ENCODE results near the gene ULK2.
A peak's percentile ranks its signal among the peaks of the same experiment; 100 is the strongest.
"Not testable (repeated sequence)": the region's sequence is repeated elsewhere in the genome, so short reads cannot be mapped to it uniquely, and the experiment has no call there.

ULK2 gene

GRCh38 chr17:19865021-19865420 is 2.7 kb downstream of the ULK2 start:
- DNase-seq (ENCODE audit: low read depth): no peak

GRCh38 chr17:19860647-19861177 is 7.0 kb downstream of the ULK2 start:
- DNase-seq (ENCODE audit: low read depth): not testable (repeated sequence)

- DNase-seq (ENCODE audit: low read depth): no peak
These were observed 10.1 kb downstream of the ULK2 start for GRCh38 chr17:19857640-19858039.

- no peak for DNase-seq (ENCODE audit: low read depth)
These were observed 33.8 kb downstream of the ULK2 start for GRCh38 chr17:19833914-19834313.

- DNase-seq (ENCODE audit: low read depth): peak; percentile 21
These were observed 37.7 kb downstream of the ULK2 start for GRCh38 chr17:19830061-19830460.

GRCh38 chr17:19812407-19812806 is 55.3 kb downstream of the ULK2 start:
- peak; percentile 35 for DNase-seq (ENCODE audit: low read depth)

- DNase-seq (ENCODE audit: low read depth): peak; percentile 66
These were observed 62.7 kb downstream of the ULK2 start for GRCh38 chr17:19805006-19805405.

- DNase-seq (ENCODE audit: low read depth): no peak
These were observed 67.2 kb downstream of the ULK2 start for GRCh38 chr17:19800571-19800970.

GRCh38 chr17:19799796-19800195 is 67.9 kb downstream of the ULK2 start:
- no peak for DNase-seq (ENCODE audit: low read depth)

GRCh38 chr17:19796457-19796856 is 71.3 kb downstream of the ULK2 start:
- DNase-seq (ENCODE audit: low read depth): no peak

GRCh38 chr17:19791918-19792550 is 75.7 kb downstream of the ULK2 start:
- no peak for DNase-seq (ENCODE audit: low read depth)

- no peak for DNase-seq (ENCODE audit: low read depth)
These were observed 79.9 kb downstream of the ULK2 start for GRCh38 chr17:19787733-19788357.

GRCh38 chr17:19785854-19786253 is 81.9 kb downstream of the ULK2 start:
- DNase-seq (ENCODE audit: low read depth): no peak

GRCh38 chr17:19781488-19782458 is 86.0 kb downstream of the ULK2 start:
- no peak for DNase-seq (ENCODE audit: low read depth)

GRCh38 chr17:19780846-19781245 is 86.9 kb downstream of the ULK2 start:
- no peak for DNase-seq (ENCODE audit: low read depth)

GRCh38 chr17:19773534-19773933 is 94.2 kb downstream of the ULK2 start:
- DNase-seq (ENCODE audit: low read depth): no peak

- DNase-seq (ENCODE audit: low read depth): no peak
These were observed 95.6 kb downstream of the ULK2 start for GRCh38 chr17:19771971-19772630.

- no peak for DNase-seq (ENCODE audit: low read depth)
These were observed 96.6 kb downstream of the ULK2 start for GRCh38 chr17:19770985-19771735.

- peak; percentile 65 for DNase-seq (ENCODE audit: low read depth)
These were observed 97.6 kb downstream of the ULK2 start for GRCh38 chr17:19769946-19770652.

- no peak for DNase-seq (ENCODE audit: low read depth)
These were observed 99.5 kb downstream of the ULK2 start for GRCh38 chr17:19768046-19768782.
